Measurements from ENCODE around the gene TBC1D22A. TPM values are rescaled to one million over a fixed set of nuclear protein-coding genes. Genes with fewer than 3 reads are reported as not detected.

The TBC1D22A gene
- total RNA-seq, 3 donors from 2014 or later, result 35.6 to 51.9 (median 41.8) TPM

GRCh38 chr22:47128622-47129215 lies 366.3 kb downstream of the TBC1D22A start:
- DNase-seq (peak in 2 of 3 donors; percentile 23 to 27), ATAC-seq (no peak)
- TF ChIP-seq CTCF (IDR thresholded peaks at IDR 0.05), result no peak
- intact Hi-C loops (cut with DNase I, micrococcal nuclease), result no loop called here
- Histone ChIP-seq H3K4me3 (no peak overlapping the region), H3K4me1 (ENCODE audit: low read depth) (peaks cover 8% of the 10 kb centered on the region), H3K9me3 (no peaks in the 10 kb centered on the region), H3K36me3 (ENCODE audit: low read depth) (no peaks in the 10 kb centered on the region)

GRCh38 chr22:47129902-47130635 lies 367.6 kb downstream of the TBC1D22A start:
- Histone ChIP-seq H3K9me3 (no peaks in the 10 kb centered on the region), H3K4me1 (ENCODE audit: low read depth) (peaks cover 8% of the 10 kb centered on the region), H3K36me3 (ENCODE audit: low read depth) (no peaks in the 10 kb centered on the region), H3K4me3 (no peak overlapping the region)
- peak; percentile 76 to 87 (median 86) for DNase-seq
- TF ChIP-seq CTCF (IDR thresholded peaks at IDR 0.05), result no peak
- ATAC-seq, result peak; percentile 98
- intact Hi-C loops (cut with DNase I, micrococcal nuclease), result no loop called here

DNA sequence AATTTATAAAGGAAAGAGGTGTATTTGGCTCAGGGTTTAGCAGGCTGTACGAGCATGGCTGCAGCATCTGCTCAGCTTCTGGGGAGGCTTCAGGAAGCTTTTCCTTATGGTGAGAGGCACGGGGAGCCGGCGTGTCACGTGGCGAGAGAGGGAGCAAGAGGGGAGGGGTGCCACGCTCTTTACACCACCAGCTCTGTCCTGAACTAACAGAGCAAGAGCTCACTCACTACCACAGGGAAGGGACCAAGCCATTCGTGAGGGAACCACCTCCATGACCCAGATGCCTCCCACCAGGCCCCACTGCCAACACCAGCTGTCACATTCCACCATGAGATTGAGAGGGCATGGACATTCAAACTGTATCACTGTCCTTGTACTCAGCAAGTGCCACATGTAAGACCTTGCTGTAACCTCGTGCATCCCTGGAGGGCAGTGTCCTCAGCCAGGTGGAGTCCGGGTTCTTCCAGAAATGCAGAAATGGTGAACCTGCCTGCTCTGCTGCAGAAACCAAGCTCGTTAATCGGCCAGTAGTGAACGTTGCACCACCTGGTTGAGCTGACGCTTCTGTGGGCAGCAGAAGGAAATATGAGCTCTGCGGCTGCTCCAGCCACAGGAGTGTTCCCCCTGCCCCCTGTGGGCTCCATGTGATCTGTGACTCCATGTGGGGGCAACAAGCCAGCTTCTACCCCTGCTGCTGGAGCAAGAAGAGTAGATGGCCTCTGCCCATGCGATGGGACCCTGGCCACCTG lies 368.6 kb downstream of the TBC1D22A start:
- DNase-seq, result peak in 2 of 3 donors; percentile 16 to 26
- Histone ChIP-seq H3K9me3 (no peaks in the 10 kb centered on the region), H3K4me1 (ENCODE audit: low read depth) (peaks cover 8% of the 10 kb centered on the region), H3K4me3 (no peak overlapping the region), H3K36me3 (ENCODE audit: low read depth) (no peaks in the 10 kb centered on the region)
- TF ChIP-seq CTCF (IDR thresholded peaks at IDR 0.05), result no peak
- intact Hi-C loops (cut with DNase I, micrococcal nuclease), result no loop called here
- ATAC-seq, result no peak

GRCh38 chr22:47131632-47132427 lies 369.4 kb downstream of the TBC1D22A start:
- intact Hi-C loops (cut with DNase I, micrococcal nuclease), result no loop called here
- ATAC-seq (no peak), DNase-seq (peak in 1 of 3 donors; percentile 32)
- H3K9me3 ChIP-seq, result no peaks in the 10 kb centered on the region
- no peaks in the 10 kb centered on the region for H3K36me3 ChIP-seq (ENCODE audit: low read depth)
- H3K4me1 ChIP-seq (ENCODE audit: low read depth), result peaks cover 8% of the 10 kb centered on the region
- H3K4me3 ChIP-seq, result no peak overlapping the region
- no peak for TF ChIP-seq CTCF (IDR thresholded peaks at IDR 0.05)

- H3K4me3 ChIP-seq, result no peak overlapping the region
- no peak for ATAC-seq
Observed at GRCh38 chr22:47132428-47132825, 370.0 kb downstream of the TBC1D22A start.

More at GRCh38 chr22:47132428-47132825, 370.0 kb downstream of the TBC1D22A start:
- H3K36me3 ChIP-seq (ENCODE audit: low read depth), result no peaks in the 10 kb centered on the region
- H3K4me1 ChIP-seq (ENCODE audit: low read depth), result peaks cover 8% of the 10 kb centered on the region
- H3K9me3 ChIP-seq, result no peaks in the 10 kb centered on the region
- no peak for DNase-seq
- no peak for TF ChIP-seq CTCF (IDR thresholded peaks at IDR 0.05)
- intact Hi-C loops (cut with DNase I, micrococcal nuclease), result no loop called here
